K562 (cell line): ENCODE results near the gene LYPD4. TPM values are rescaled to one million over a fixed set of nuclear protein-coding genes. Genes with fewer than 3 reads are reported as not detected.

Experiments used
- CREB5 ChIP-seq: fragments of 250-450 bp; sonication (Bioruptor Pico); IDR thresholded peaks from 2 replicates; pipeline ENCODE4 v1.5.0; 2020; ENCODE audit warnings: mild to moderate bottlenecking
- DACH1 ChIP-seq: fragments of 450-650 bp; IDR thresholded peaks from 2 replicates; pipeline ENCODE4 v1.6.1; 2018; ENCODE audit not compliant: partially characterized antibody
- HINFP ChIP-seq: fragments of 450-650 bp; conservative IDR thresholded peaks from 2 replicates; pipeline ENCODE4 v1.6.1; 2016; ENCODE audit warnings: missing genetic modification characterization, low read depth, mild to moderate bottlenecking, control low read depth, missing compliant biosample characterization
- MAFK ChIP-seq: IDR thresholded peaks from 2 replicates; pipeline ENCODE4 v1.6.1; 2011; ENCODE audit warnings: low read length, improper control_type of control experiment
- MEF2D ChIP-seq: conservative IDR thresholded peaks from 2 replicates; pipeline ENCODE4 v1.6.1; 2016; ENCODE audit warnings: low read depth, missing genetic modification characterization, missing compliant biosample characterization
- MGA ChIP-seq: fragments of 450-650 bp; IDR thresholded peaks from 2 replicates; pipeline ENCODE4 v1.6.1; 2016; ENCODE audit warnings: mild to moderate bottlenecking, moderate library complexity
- RAD21 ChIP-seq, 2 experiments: fragments of 250-450 bp in 1 of 2; fragments of 450-650 bp in 1 of 2; sonication (Bioruptor Pico) in 1 of 2; formaldehyde crosslinking in 1 of 2; IDR thresholded peaks in 1 of 2; conservative IDR thresholded peaks in 1 of 2; 2 replicates each; pipeline versions ENCODE4 v1.4.0 to v1.8.0; 2020 to 2022; ENCODE audit warnings: mild to moderate bottlenecking in 2 of 2, moderate library complexity in 1 of 2
- RUNX1 ChIP-seq: sonication (generic); IDR thresholded peaks from 2 replicates; pipeline ENCODE4 v1.6.1; 2016; ENCODE audit warnings: antibody characterized with exemption, low read depth
- SIRT6 ChIP-seq: IDR thresholded peaks from one replicate; pipeline ENCODE4 v1.6.1; 2012; ENCODE audit warnings: low read depth, mild to moderate bottlenecking, control low read depth, inconsistent platforms, low read length, moderate library complexity
- STAG1 ChIP-seq: sonication (generic); formaldehyde crosslinking; IDR thresholded peaks from 2 replicates; pipeline ENCODE4 v1.5.0; 2020; ENCODE audit warnings: missing genetic modification reagents, borderline replicate concordance
- ZNF311 ChIP-seq: fragments of 250-450 bp; sonication (Bioruptor Pico); IDR thresholded peaks from 2 replicates; pipeline ENCODE4 v1.4.0; 2020; ENCODE audit warnings: mild to moderate bottlenecking, moderate library complexity
- ZNF79 ChIP-seq: fragments of 250-450 bp; sonication (Bioruptor Pico); IDR thresholded peaks from 2 replicates; pipeline ENCODE4 v1.4.0; 2020; ENCODE audit warnings: low read depth, mild to moderate bottlenecking, moderate library complexity
- polyA plus RNA-seq, 8 experiments: library from polyadenylated mRNA; depleted of rRNA in 4 of 8; stranded (reverse) in 5 of 8; unstranded in 3 of 8; fragments of >200 nt; fragmentation: Nextera tagmentation in 2 of 8; fragmentation: Illumina TruSeq in 1 of 8; extraction: Ambion mirVana in 2 of 8; extraction: Trizol in 1 of 8; gene quantifications; 2 replicates each; pipeline versions ENCODE4 v1.2.1 to v1.2.3, GENCODE V29; 2011 to 2014; ENCODE audit warnings: inconsistent platforms in 1 of 8, missing spikeins in 1 of 8
- total RNA-seq, 7 experiments: library from RNA; depleted of rRNA in 6 of 7; stranded (reverse); fragments of >200 nt in 6 of 7; fragmentation: Illumina TruSeq in 2 of 7; extraction: Trizol in 2 of 7; gene quantifications; 2 replicates each; pipeline versions ENCODE4 v1.2.1 to v1.2.3, GENCODE V29; 2011 to 2021; ENCODE audit warnings: low replicate concordance in 1 of 7

Gene LYPD4
- total and polyA plus RNA-seq, 9 of the 15 experiments (the other 6 are each of a cell fraction or from before 2014, with no cell fraction given), result 0.11 TPM; not detected in 8

- TF ChIP-seq MGA (no peak), RAD21 (CRISPR knock-in tag; conservative IDR thresholded peaks at IDR 0.05 in 1 of 2, IDR thresholded peaks at IDR 0.05 in 1 of 2) (0 out of 4 replicates have a peak, but pooled peaks of 1 of the 2 experiments have one; percentile 1), ZNF79 (CRISPR knock-in tag) (no peak), RUNX1 (peak; percentile 85; the same call in 1 of the 2 replicates), ZNF311 (CRISPR knock-in tag) (no peak), HINFP (no peak), STAG1 (CRISPR knock-in tag) (no peak), MEF2D (tag) (no peak), SIRT6 (no peak), CREB5 (CRISPR knock-in tag) (no peak), MAFK (no peak), DACH1 (peak; percentile 75)
These were observed 15.3 kb upstream of the LYPD4 start, which contains the start of gene RPS19 (continued) for GRCh38 chr19:41859618-41860418.
